ENCODE results near the gene ETV6.

ETV6 gene

GRCh38 chr12:11762723-11763326 lies 113.4 kb downstream of the ETV6 start:
- no peak for FAIRE-seq

GRCh38 chr12:11763760-11764520 lies 114.5 kb downstream of the ETV6 start:
- FAIRE-seq, result no peak

GRCh38 chr12:11764837-11765236 lies 115.4 kb downstream of the ETV6 start:
- no peak for FAIRE-seq

- no peak for FAIRE-seq
Observed at GRCh38 chr12:11765421-11765816, 115.9 kb downstream of the ETV6 start.

GRCh38 chr12:11765817-11766794 lies 116.6 kb downstream of the ETV6 start:
- FAIRE-seq, result no peak

- no peak for FAIRE-seq
Observed at GRCh38 chr12:11767029-11767724, 117.7 kb downstream of the ETV6 start.

- no peak for FAIRE-seq
Observed at GRCh38 chr12:11767798-11768197, 118.3 kb downstream of the ETV6 start.

GRCh38 chr12:11768233-11768965 lies 118.9 kb downstream of the ETV6 start:
- FAIRE-seq, result no peak

GRCh38 chr12:11769723-11770514 lies 120.4 kb downstream of the ETV6 start:
- FAIRE-seq, result no peak

- no peak for FAIRE-seq
Observed at GRCh38 chr12:11771356-11771755, 121.9 kb downstream of the ETV6 start.

- no peak for FAIRE-seq
Observed at GRCh38 chr12:11771895-11772502, 122.5 kb downstream of the ETV6 start.

GRCh38 chr12:11773889-11774677 lies 124.6 kb downstream of the ETV6 start:
- FAIRE-seq, result no peak

GRCh38 chr12:11774821-11775220 lies 125.3 kb downstream of the ETV6 start:
- no peak for FAIRE-seq

GRCh38 chr12:11776316-11776715 lies 126.8 kb downstream of the ETV6 start:
- no peak for FAIRE-seq

GRCh38 chr12:11777451-11777850 lies 128.0 kb downstream of the ETV6 start:
- no peak for FAIRE-seq

- no peak for FAIRE-seq
Observed at GRCh38 chr12:11777962-11778361, 128.5 kb downstream of the ETV6 start.

- FAIRE-seq, result no peak
Observed at GRCh38 chr12:11778713-11779685, 129.5 kb downstream of the ETV6 start.

GRCh38 chr12:11780521-11781101 lies 131.1 kb downstream of the ETV6 start:
- no peak for FAIRE-seq
